ENCODE results near the gene FOXN1. TPM values are rescaled to one million over a fixed set of nuclear protein-coding genes. Genes with fewer than 3 reads are reported as not detected.

FOXN1 gene
- total RNA-seq, 5 donors from 2014 or later (not counting 1 experiment from before 2014, with no cell fraction given), result not detected

DNA sequence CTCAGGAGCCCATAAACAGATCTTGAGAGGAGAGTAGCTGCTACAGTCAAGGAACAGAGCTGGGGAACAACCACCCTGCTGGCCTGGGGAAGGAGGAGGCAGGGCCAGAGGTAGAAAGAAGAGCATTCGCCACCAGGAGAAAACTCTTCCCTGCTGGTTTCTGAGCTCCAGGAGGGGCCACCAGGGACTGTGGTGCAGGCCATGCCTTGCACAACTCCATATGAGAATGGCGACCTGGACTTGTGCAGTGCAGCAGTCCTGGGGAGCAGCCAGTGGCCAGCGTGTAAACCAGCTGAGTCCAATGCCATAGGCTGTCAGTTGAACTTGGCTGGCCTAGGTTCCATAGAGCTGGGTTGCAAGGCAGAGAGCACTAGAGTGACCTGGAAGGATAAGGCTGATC, 21.1 kb upstream of the FOXN1 start:
- no peaks in the 10 kb centered on the region for H3K36me3 Mint-ChIP-seq
- ChIA-PET POLR2A (no interaction called here), CTCF (interaction anchor here in 1 of 2 donors (0.5 kb wide), 1 partner anchor 137 kb away, joined by 3 read pairs; no protein-coding TSS in a partner anchor)
- peaks cover 0 to 3% of the 10 kb centered on the region in 2 donors for H3K27me3 Mint-ChIP-seq
- 92% methylated on average over 3 of the region's 3 CpGs for WGBS (ENCODE audit: insufficient coverage)
- ATAC-seq (replicated peaks in 1 of 4) (no peak), DNase-seq (no peak)
- no peak overlapping the region for H3K27ac Mint-ChIP-seq
- Histone ChIP-seq H3K4me1 (ENCODE audit: control insufficient read depth in 1 of 2, extremely low read depth in 1 of 2, insufficient read depth in 2 of 2, low read length in 2 of 2) (no peaks in the 10 kb centered on the region), H3K9me3 (no peaks in the 10 kb centered on the region), H3K36me3 (ENCODE audit: control insufficient read depth in 2 of 2, extremely low read depth in 1 of 2, insufficient read depth in 1 of 2, low read length in 1 of 2) (no peaks in the 10 kb centered on the region), H3K27ac (ENCODE audit: low read length) (no peak overlapping the region), H3K4me3 (ENCODE audit: control insufficient read depth in 1 of 2, extremely low read depth in 1 of 2, low read length in 1 of 2) (no peak overlapping the region), H3K27me3 (replicated peaks in 1 of 2; ENCODE audit: control insufficient read depth in 2 of 2, extremely low read depth in 1 of 2, insufficient read depth in 2 of 2, low read length in 1 of 2) (peaks cover 0 to 7% of the 10 kb centered on the region in 2 experiments)
- H3K9me3 Mint-ChIP-seq, result no peaks in the 10 kb centered on the region
- H3K4me3 Mint-ChIP-seq, result no peak overlapping the region
- no peaks in the 10 kb centered on the region for H3K4me1 Mint-ChIP-seq

DNA sequence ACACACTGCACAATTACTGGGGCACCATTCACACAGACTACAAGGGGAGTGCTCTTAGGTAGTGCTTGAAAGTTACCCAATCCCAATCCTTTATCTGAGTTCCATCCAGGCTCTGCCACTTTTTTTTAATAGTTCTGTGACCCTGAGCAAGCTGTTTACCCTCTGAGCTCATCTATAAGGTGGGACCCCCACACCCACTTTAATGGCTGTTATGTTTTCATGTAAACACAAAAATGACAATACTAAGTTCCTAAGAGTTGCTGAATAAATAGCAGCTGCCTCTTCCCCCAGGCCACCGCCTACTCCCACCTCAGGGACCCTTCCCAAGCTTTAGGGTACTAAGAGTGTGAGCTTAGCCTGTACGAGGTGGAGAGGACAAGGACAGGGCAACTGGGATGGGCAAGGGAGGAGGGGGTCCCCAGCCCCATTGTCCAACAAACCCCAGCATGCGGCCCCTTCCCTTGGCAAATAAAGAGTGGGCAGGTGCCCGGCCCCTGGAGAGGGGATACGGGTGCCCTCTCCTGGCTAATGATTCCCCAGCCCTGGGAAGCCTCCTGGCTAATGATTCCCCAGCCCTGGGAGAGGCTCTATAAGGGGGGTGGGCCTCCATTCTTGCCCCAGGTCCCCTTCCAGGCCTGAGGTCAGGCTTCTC, 18.1 kb upstream of the FOXN1 start:
- POLR2A ChIA-PET, result no interaction called here

DNA sequence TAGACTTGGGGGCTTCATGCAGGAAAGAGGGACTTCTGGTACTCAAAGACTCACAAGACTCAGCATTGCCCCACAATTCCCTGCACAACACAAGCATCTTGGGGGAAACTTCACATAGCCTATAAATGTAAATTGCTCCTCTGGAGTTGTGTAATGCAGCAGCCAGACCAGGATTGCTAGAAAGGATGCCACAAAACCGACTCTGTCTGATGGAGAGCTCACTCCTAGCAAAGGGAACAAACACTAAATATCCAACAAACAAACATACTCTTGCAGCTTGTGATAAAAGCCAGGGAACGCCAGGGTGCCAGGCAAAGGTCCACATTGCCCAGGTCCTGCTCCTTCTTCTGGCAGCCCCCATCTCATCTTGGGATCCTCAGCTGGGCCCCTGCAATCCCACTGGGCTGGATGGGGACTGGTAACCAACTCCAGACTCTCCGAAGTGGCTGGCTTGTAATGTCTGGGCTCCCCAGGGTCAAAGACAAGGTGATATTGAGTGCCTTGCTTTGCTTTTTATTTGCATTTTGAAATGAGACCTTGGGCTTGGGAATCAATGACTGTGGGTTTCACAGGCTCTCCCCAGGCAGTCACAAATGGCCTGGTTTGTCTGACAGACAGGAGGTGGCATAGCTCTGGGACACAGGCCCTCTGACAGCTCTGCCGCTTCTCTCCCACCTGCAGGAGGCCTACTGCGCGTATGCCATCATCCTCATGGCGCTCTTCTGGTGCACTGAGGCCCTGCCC, 17.4 kb upstream of the FOXN1 start:
- no peaks in the 10 kb centered on the region for H3K9me3 Mint-ChIP-seq
- no peaks in the 10 kb centered on the region for H3K4me1 Mint-ChIP-seq
- no peak for ATAC-seq (replicated peaks in 1 of 4)
- no peak overlapping the region for H3K4me3 Mint-ChIP-seq
- Histone ChIP-seq H3K4me3 (ENCODE audit: control insufficient read depth in 1 of 2, extremely low read depth in 1 of 2, low read length in 1 of 2) (no peak overlapping the region), H3K4me1 (ENCODE audit: control insufficient read depth in 1 of 2, extremely low read depth in 1 of 2, insufficient read depth in 2 of 2, low read length in 2 of 2) (no peaks in the 10 kb centered on the region), H3K27me3 (replicated peaks in 1 of 2; ENCODE audit: control insufficient read depth in 2 of 2, extremely low read depth in 1 of 2, insufficient read depth in 2 of 2, low read length in 1 of 2) (peaks cover 0 to 19% of the 10 kb centered on the region in 2 experiments), H3K36me3 (ENCODE audit: control insufficient read depth in 2 of 2, extremely low read depth in 1 of 2, insufficient read depth in 1 of 2, low read length in 1 of 2) (no peaks in the 10 kb centered on the region), H3K27ac (ENCODE audit: low read length) (no peak overlapping the region), H3K9me3 (no peaks in the 10 kb centered on the region)
- ChIA-PET CTCF (no interaction called here), POLR2A (no interaction called here)
- 83% methylated on average over 7 of the region's 7 CpGs for WGBS (ENCODE audit: insufficient coverage)
- H3K27me3 Mint-ChIP-seq, result peaks cover 3 to 6% of the 10 kb centered on the region in 2 donors
- H3K27ac Mint-ChIP-seq, result no peak overlapping the region
- H3K36me3 Mint-ChIP-seq, result no peaks in the 10 kb centered on the region
- DNase-seq, result no peak

More for the DNA sequence above, 18.1 kb upstream of the FOXN1 start:
- Histone ChIP-seq H3K4me3 (ENCODE audit: control insufficient read depth in 1 of 2, extremely low read depth in 1 of 2, low read length in 1 of 2) (no peak overlapping the region), H3K27me3 (replicated peaks in 1 of 2; ENCODE audit: control insufficient read depth in 2 of 2, extremely low read depth in 1 of 2, insufficient read depth in 2 of 2, low read length in 1 of 2) (peaks cover 0 to 16% of the 10 kb centered on the region in 2 experiments), H3K27ac (ENCODE audit: low read length) (no peak overlapping the region), H3K9me3 (no peaks in the 10 kb centered on the region), H3K36me3 (ENCODE audit: control insufficient read depth in 2 of 2, extremely low read depth in 1 of 2, insufficient read depth in 1 of 2, low read length in 1 of 2) (no peaks in the 10 kb centered on the region), H3K4me1 (ENCODE audit: control insufficient read depth in 1 of 2, extremely low read depth in 1 of 2, insufficient read depth in 2 of 2, low read length in 2 of 2) (no peaks in the 10 kb centered on the region)
- CTCF ChIA-PET, result interaction anchor here (0.6 kb wide), 2 partner anchors 27 to 1539 kb away, joined by 3 to 5 read pairs; no protein-coding TSS in a partner anchor
- H3K36me3 Mint-ChIP-seq, result no peaks in the 10 kb centered on the region
- WGBS (ENCODE audit: insufficient coverage), result no CpG with 5 or more reads among the region's 5 CpGs
- DNase-seq (no peak), ATAC-seq (replicated peaks in 1 of 4) (no peak)
- H3K27ac Mint-ChIP-seq, result no peak overlapping the region
- H3K27me3 Mint-ChIP-seq, result peaks cover 3 to 5% of the 10 kb centered on the region in 2 donors
- no peaks in the 10 kb centered on the region for H3K9me3 Mint-ChIP-seq
- H3K4me1 Mint-ChIP-seq, result no peaks in the 10 kb centered on the region
- no peak overlapping the region for H3K4me3 Mint-ChIP-seq

DNA sequence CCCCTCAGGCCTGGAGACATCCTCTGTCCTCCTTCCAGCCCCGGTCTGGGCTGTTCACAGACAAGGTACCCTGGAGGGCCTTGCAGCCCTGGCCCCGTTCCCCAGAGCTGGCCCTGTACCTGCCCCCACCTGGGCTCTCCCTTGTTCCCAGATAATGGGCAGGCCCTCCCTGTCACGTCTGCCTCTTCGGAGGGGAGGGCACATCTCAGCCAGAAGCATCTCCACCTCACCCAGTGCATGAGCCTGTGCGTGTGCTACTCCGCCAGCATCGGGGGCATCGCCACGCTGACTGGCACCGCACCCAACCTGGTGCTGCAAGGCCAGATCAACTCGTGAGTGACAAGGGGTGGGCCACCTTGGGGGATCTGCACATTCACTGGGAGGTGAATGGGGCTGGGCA, 14.9 kb upstream of the FOXN1 start:
- CTCF ChIA-PET, result no interaction called here
- POLR2A ChIA-PET, result interaction anchor here (0.6 kb wide), 2 partner anchors 23 to 217 kb away, joined by 3 to 11 read pairs; no protein-coding TSS in a partner anchor
- Histone ChIP-seq H3K4me1 (ENCODE audit: control insufficient read depth in 1 of 2, extremely low read depth in 1 of 2, insufficient read depth in 2 of 2, low read length in 2 of 2) (no peaks in the 10 kb centered on the region), H3K9me3 (no peaks in the 10 kb centered on the region), H3K27me3 (replicated peaks in 1 of 2; ENCODE audit: control insufficient read depth in 2 of 2, extremely low read depth in 1 of 2, insufficient read depth in 2 of 2, low read length in 1 of 2) (peaks cover 0 to 39% of the 10 kb centered on the region in 2 experiments), H3K27ac (ENCODE audit: low read length) (no peak overlapping the region), H3K36me3 (ENCODE audit: control insufficient read depth in 2 of 2, extremely low read depth in 1 of 2, insufficient read depth in 1 of 2, low read length in 1 of 2) (no peaks in the 10 kb centered on the region), H3K4me3 (ENCODE audit: control insufficient read depth in 1 of 2, extremely low read depth in 1 of 2, low read length in 1 of 2) (no peak overlapping the region)
- Mint-ChIP-seq H3K9me3 (no peaks in the 10 kb centered on the region), H3K4me3 (no peak overlapping the region), H3K27ac (no peak overlapping the region), H3K36me3 (no peaks in the 10 kb centered on the region), H3K4me1 (no peaks in the 10 kb centered on the region), H3K27me3 (peaks cover 0 to 6% of the 10 kb centered on the region in 2 donors)
- DNase-seq, result no peak
- 84% methylated on average over 6 of the region's 11 CpGs for WGBS (ENCODE audit: insufficient coverage)
- ATAC-seq (replicated peaks in 1 of 4), result no peak

DNA sequence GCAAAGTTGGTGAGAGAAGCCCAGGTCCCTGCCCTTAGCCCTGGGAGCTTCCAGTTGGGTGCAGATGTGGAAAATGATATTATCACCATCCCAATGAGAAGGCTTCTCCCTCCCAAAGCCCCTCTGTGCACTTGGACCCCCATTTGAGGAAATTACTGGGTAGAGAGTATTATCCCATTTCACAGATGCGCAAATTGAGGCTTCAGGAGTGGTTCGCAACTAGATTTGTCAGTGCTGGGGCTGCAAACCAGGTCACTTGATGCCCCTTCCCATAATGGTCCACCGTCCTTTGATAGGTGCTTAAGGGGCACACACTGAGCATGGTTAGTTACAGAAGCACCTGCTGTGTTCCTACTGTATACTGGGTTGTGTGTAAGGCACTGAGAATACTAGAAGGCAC, 14.3 kb upstream of the FOXN1 start:
- Mint-ChIP-seq H3K27me3 (peaks cover 0 to 6% of the 10 kb centered on the region in 2 donors), H3K27ac (no peak overlapping the region), H3K9me3 (no peaks in the 10 kb centered on the region), H3K36me3 (no peaks in the 10 kb centered on the region), H3K4me3 (no peak overlapping the region), H3K4me1 (no peaks in the 10 kb centered on the region)
- CTCF ChIA-PET, result no interaction called here
- Histone ChIP-seq H3K36me3 (ENCODE audit: control insufficient read depth in 2 of 2, extremely low read depth in 1 of 2, insufficient read depth in 1 of 2, low read length in 1 of 2) (no peaks in the 10 kb centered on the region), H3K27ac (ENCODE audit: low read length) (no peak overlapping the region), H3K4me3 (ENCODE audit: control insufficient read depth in 1 of 2, extremely low read depth in 1 of 2, low read length in 1 of 2) (no peak overlapping the region), H3K9me3 (no peaks in the 10 kb centered on the region), H3K4me1 (ENCODE audit: control insufficient read depth in 1 of 2, extremely low read depth in 1 of 2, insufficient read depth in 2 of 2, low read length in 2 of 2) (no peaks in the 10 kb centered on the region), H3K27me3 (replicated peaks in 1 of 2; ENCODE audit: control insufficient read depth in 2 of 2, extremely low read depth in 1 of 2, insufficient read depth in 2 of 2, low read length in 1 of 2) (peaks cover 0 to 40% of the 10 kb centered on the region in 2 experiments)
- WGBS (ENCODE audit: insufficient coverage), result 78% methylated on average over 2 of the region's 3 CpGs
- ATAC-seq (replicated peaks in 1 of 4) (no peak), DNase-seq (no peak)
- POLR2A ChIA-PET, result interaction anchor here in 1 of 2 donors (0.6 kb wide), 1 partner anchor 216 kb away, joined by 11 read pairs; no protein-coding TSS in a partner anchor

DNA sequence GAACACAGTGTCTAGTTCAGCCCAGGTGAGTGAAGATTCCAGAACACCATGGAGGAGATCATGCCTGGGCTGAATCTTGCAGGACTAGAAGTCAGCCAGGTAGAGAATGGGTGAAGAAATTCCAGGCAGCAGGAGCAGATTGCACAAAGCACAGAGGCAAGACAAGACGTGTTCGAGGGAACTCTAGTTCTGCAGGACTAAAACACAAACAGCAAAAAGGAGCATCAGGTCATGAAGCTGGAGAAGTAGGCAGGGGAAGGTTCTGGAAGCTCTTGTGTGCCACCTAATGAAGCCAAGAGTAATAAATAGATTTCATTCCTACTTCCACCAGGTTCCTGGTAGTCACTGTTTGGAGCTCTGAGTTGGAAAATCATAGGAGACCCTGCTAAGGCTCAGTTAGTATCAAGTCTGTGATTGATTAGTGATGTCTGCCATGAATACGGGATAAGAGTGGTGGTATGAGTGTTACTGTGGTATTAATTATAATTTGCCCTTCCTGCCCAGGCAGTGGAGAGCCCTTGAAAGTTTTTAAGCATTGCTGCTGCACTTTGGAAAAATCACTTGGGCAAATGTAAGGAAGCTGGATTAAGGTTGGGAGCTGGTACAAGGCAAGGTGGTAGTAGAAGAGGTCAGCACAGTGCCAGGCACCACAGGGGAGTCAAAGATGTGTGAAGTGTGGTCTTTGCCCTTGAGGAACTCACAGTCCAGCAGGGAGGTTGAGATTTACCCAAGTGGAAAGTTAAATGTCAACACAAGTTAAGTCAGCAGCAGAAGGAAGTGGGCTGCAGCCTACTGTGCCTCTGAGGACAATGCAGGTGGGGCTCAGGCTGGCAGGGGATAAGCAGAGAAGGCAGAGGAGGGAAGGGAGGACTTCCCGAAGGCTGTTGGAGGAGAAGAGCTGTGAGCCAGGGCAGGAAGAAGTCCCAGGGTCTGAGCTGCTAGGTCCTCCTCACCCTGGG, 13.5 kb upstream of the FOXN1 start:
- Mint-ChIP-seq H3K36me3 (no peaks in the 10 kb centered on the region), H3K27me3 (peaks cover 0 to 6% of the 10 kb centered on the region in 2 donors), H3K9me3 (no peaks in the 10 kb centered on the region), H3K4me1 (no peaks in the 10 kb centered on the region), H3K4me3 (no peak overlapping the region), H3K27ac (no peak overlapping the region)
- ATAC-seq (replicated peaks in 1 of 4) (no peak), DNase-seq (no peak)
- H3K4me1 ChIP-seq (ENCODE audit: control insufficient read depth in 1 of 2, extremely low read depth in 1 of 2, insufficient read depth in 2 of 2, low read length in 2 of 2), result no peaks in the 10 kb centered on the region
- ChIA-PET CTCF (interaction anchor here in 1 of 2 donors (1.8 kb wide), 1 partner anchor 119 kb away, joined by 6 read pairs; no protein-coding TSS in a partner anchor), POLR2A (no interaction called here)
- peaks cover 0 to 40% of the 10 kb centered on the region in 2 experiments for H3K27me3 ChIP-seq (replicated peaks in 1 of 2; ENCODE audit: control insufficient read depth in 2 of 2, extremely low read depth in 1 of 2, insufficient read depth in 2 of 2, low read length in 1 of 2)
- H3K27ac ChIP-seq (ENCODE audit: low read length), result no peak overlapping the region
- no peaks in the 10 kb centered on the region for H3K36me3 ChIP-seq (ENCODE audit: control insufficient read depth in 2 of 2, extremely low read depth in 1 of 2, insufficient read depth in 1 of 2, low read length in 1 of 2)
- H3K9me3 ChIP-seq, result no peaks in the 10 kb centered on the region
- 70% methylated on average over 4 of the region's 4 CpGs for WGBS (ENCODE audit: insufficient coverage)
- no peak overlapping the region for H3K4me3 ChIP-seq (ENCODE audit: control insufficient read depth in 1 of 2, extremely low read depth in 1 of 2, low read length in 1 of 2)

Measured in T-cell (primary cell).